Amniotic stem cell (primary cell): ENCODE measurements around the gene HRH2.
A peak's percentile ranks its signal among the peaks of the same experiment; 100 is the strongest.
"Not testable (repeated sequence)": the region's sequence is repeated elsewhere in the genome, so short reads cannot be mapped to it uniquely, and the experiment has no call there.

ENCODE experiments used
- DNase-seq: peaks from one replicate; lab custom pipeline; 2025; lab: John Stamatoyannopoulos, UW

HRH2 gene

GRCh38 chr5:175714479-175715085 is 56.7 kb downstream of the HRH2 start:
- no peak for DNase-seq

GRCh38 chr5:175715627-175716522 is 58.0 kb downstream of the HRH2 start:
- no peak for DNase-seq

GRCh38 chr5:175717837-175718236 is 60.0 kb downstream of the HRH2 start:
- no peak for DNase-seq

GRCh38 chr5:175718401-175719108 is 60.7 kb downstream of the HRH2 start:
- DNase-seq: no peak

GRCh38 chr5:175719109-175719432 is 61.2 kb downstream of the HRH2 start:
- DNase-seq: not testable (repeated sequence)

GRCh38 chr5:175724314-175725275 is 66.7 kb downstream of the HRH2 start:
- DNase-seq: no peak

GRCh38 chr5:175728316-175728715 is 70.4 kb downstream of the HRH2 start:
- no peak for DNase-seq

GRCh38 chr5:175728885-175729828 is 71.3 kb downstream of the HRH2 start:
- DNase-seq: no peak

GRCh38 chr5:175729829-175730277 is 72.0 kb downstream of the HRH2 start:
- peak; percentile 64 for DNase-seq

GRCh38 chr5:175731172-175731571 is 73.3 kb downstream of the HRH2 start:
- DNase-seq: no peak

GRCh38 chr5:175731756-175732465 is 74.0 kb downstream of the HRH2 start:
- no peak for DNase-seq

GRCh38 chr5:175733017-175733416 is 75.1 kb downstream of the HRH2 start:
- DNase-seq: no peak

- no peak for DNase-seq
Observed at GRCh38 chr5:175734016-175734415, 76.1 kb downstream of the HRH2 start.

GRCh38 chr5:175734501-175734900 is 76.6 kb downstream of the HRH2 start:
- DNase-seq: no peak

GRCh38 chr5:175735701-175736100 is 77.8 kb downstream of the HRH2 start:
- DNase-seq: no peak

- no peak for DNase-seq
Observed at GRCh38 chr5:175736652-175737051, 78.8 kb downstream of the HRH2 start.

- no peak for DNase-seq
Observed at GRCh38 chr5:175737481-175737880, 79.6 kb downstream of the HRH2 start.

- DNase-seq: no peak
Observed at GRCh38 chr5:175738126-175738525, 80.3 kb downstream of the HRH2 start.

- DNase-seq: no peak
Observed at GRCh38 chr5:175738602-175739133, 80.8 kb downstream of the HRH2 start.

GRCh38 chr5:175740014-175740413 is 82.1 kb downstream of the HRH2 start:
- no peak for DNase-seq
